WTC11 (cell line): ENCODE results near the gene YAP1. TPM values are rescaled to one million over a fixed set of nuclear protein-coding genes. Genes with fewer than 3 reads are reported as not detected.

Experiments used
- ATAC-seq: fragments of 200-7000 bp; cut with Tn5 transposase; 2 replicates; pipeline ENCODE4 v1.10.0; 2021; ENCODE audit warnings: mild to moderate bottlenecking, moderate library complexity
- CTCF ChIA-PET: fragments of 300-600 bp; sonication (Branson Sonifier 250); formaldehyde crosslinking; loops from one replicate; lab custom pipeline; 2021; ENCODE audit warnings: antibody characterized with exemption; lab: Charles Lee
- POLR2A ChIA-PET: fragments of 350-600 bp; sonication (Branson Sonifier 250); formaldehyde crosslinking; loops from one replicate; lab custom pipeline; 2021; ENCODE audit warnings: antibody characterized with exemption; lab: Charles Lee
- DNase-seq: peaks from one replicate; pipeline ENCODE4 v3.0.0; 2021; ENCODE audit warnings: low spot score
- H3K27ac Mint-ChIP-seq: 2 replicates; pipeline ENCODE4 v1.8.0; 2021; ENCODE audit warnings: mixed read lengths
- H3K27me3 Mint-ChIP-seq: 2 replicates; pipeline ENCODE4 v1.8.0; 2021; ENCODE audit warnings: low read depth, mild to moderate bottlenecking, moderate library complexity, mixed read lengths
- H3K36me3 Mint-ChIP-seq: 2 replicates; pipeline ENCODE4 v1.8.0; 2021; ENCODE audit warnings: mixed read lengths
- H3K4me1 Mint-ChIP-seq: 2 replicates; pipeline ENCODE4 v1.8.0; 2022; ENCODE audit warnings: mixed read lengths
- H3K4me3 Mint-ChIP-seq: 2 replicates; pipeline ENCODE4 v1.8.0; 2021; ENCODE audit warnings: mild to moderate bottlenecking, moderate library complexity, mixed read lengths
- H3K9me3 Mint-ChIP-seq: 2 replicates; pipeline ENCODE4 v1.8.0; 2021; ENCODE audit warnings: mixed read lengths
- CREB1 ChIP-seq: sonication (generic); formaldehyde crosslinking; IDR thresholded peaks from 2 replicates; pipeline ENCODE4 v1.8.0; 2023; ENCODE audit warnings: mild to moderate bottlenecking, missing genetic modification reagents
- CTCF ChIP-seq: fragments of 200-600 bp; IDR thresholded peaks from 2 replicates; pipeline ENCODE4 v1.8.0; 2022; ENCODE audit warnings: antibody characterized with exemption
- FOXJ3 ChIP-seq: sonication (generic); formaldehyde crosslinking; IDR thresholded peaks from 2 replicates; pipeline ENCODE4 v1.9.0; 2021; ENCODE audit warnings: missing genetic modification reagents, mild to moderate bottlenecking, borderline replicate concordance
- FOXP4 ChIP-seq: sonication (generic); formaldehyde crosslinking; IDR thresholded peaks from 2 replicates; pipeline ENCODE4 v1.8.0; 2022; ENCODE audit warnings: mild to moderate bottlenecking, missing genetic modification reagents
- KAT7 ChIP-seq: sonication (generic); formaldehyde crosslinking; IDR thresholded peaks from 2 replicates; pipeline ENCODE4 v1.8.1; 2023; ENCODE audit warnings: missing genetic modification reagents, mild to moderate bottlenecking, borderline replicate concordance
- NR1H2 ChIP-seq: sonication (generic); formaldehyde crosslinking; IDR thresholded peaks from 2 replicates; pipeline ENCODE4 v1.9.0; 2021; ENCODE audit warnings: mild to moderate bottlenecking, moderate library complexity, missing genetic modification reagents
- PREB ChIP-seq: sonication (generic); formaldehyde crosslinking; IDR thresholded peaks from 2 replicates; pipeline ENCODE4 v1.8.1; 2022; ENCODE audit warnings: mild to moderate bottlenecking, missing genetic modification reagents, moderate library complexity, borderline replicate concordance
- RORB ChIP-seq: fragments of 250-450 bp; sonication (Bioruptor Pico); IDR thresholded peaks from 2 replicates; pipeline ENCODE4 v1.9.0; 2021; ENCODE audit warnings: mild to moderate bottlenecking
- TP53 ChIP-seq: sonication (generic); formaldehyde crosslinking; IDR thresholded peaks from 2 replicates; pipeline ENCODE4 v1.8.1; 2023; ENCODE audit warnings: mild to moderate bottlenecking, missing genetic modification reagents
- USF1 ChIP-seq: sonication (generic); formaldehyde crosslinking; IDR thresholded peaks from 2 replicates; pipeline ENCODE4 v1.8.0; 2022; ENCODE audit warnings: mild to moderate bottlenecking, missing genetic modification reagents
- ZMAT4 ChIP-seq: fragments of 250-450 bp; sonication (Bioruptor Pico); IDR thresholded peaks from 2 replicates; pipeline ENCODE4 v1.9.0; 2021; ENCODE audit warnings: mild to moderate bottlenecking
- ZNF138 ChIP-seq: sonication (generic); formaldehyde crosslinking; conservative IDR thresholded peaks from 2 replicates; pipeline ENCODE4 v1.8.1; 2022; ENCODE audit warnings: mild to moderate bottlenecking, moderate library complexity, missing genetic modification reagents
- ZNF416 ChIP-seq: fragments of 250-450 bp; sonication (Bioruptor Pico); IDR thresholded peaks from 2 replicates; pipeline ENCODE4 v1.9.0; 2021; ENCODE audit warnings: mild to moderate bottlenecking, inconsistent platforms
- ZNF423 ChIP-seq: fragments of 250-450 bp; sonication (Bioruptor Pico); IDR thresholded peaks from 2 replicates; pipeline ENCODE4 v2.1.2; 2022; ENCODE audit warnings: mild to moderate bottlenecking, moderate library complexity
- total RNA-seq: library from RNA; stranded (reverse); gene quantifications from 3 replicates; pipeline ENCODE4 v1.2.3, GENCODE V29; 2021

YAP1 gene
- total RNA-seq, 1 experiment from 2014 or later, result 88.7 TPM

GRCh38 chr11:102135256-102135655 lies 25.0 kb downstream of the YAP1 start (continued):
- no peak for TF ChIP-seq CTCF
- no peak for TF ChIP-seq FOXP4 (CRISPR knock-in tag)
- no peak for TF ChIP-seq USF1 (CRISPR knock-in tag)
- no peak for TF ChIP-seq KAT7 (CRISPR knock-in tag)
- no peak for TF ChIP-seq TP53 (CRISPR knock-in tag)

- CTCF ChIA-PET, result interaction anchor here (0.6 kb wide), 1 partner anchor 224 kb away, joined by 3 read pairs; the partner anchor contains the start of gene CEP126
- no peak for TF ChIP-seq RORB (CRISPR knock-in tag)
- TF ChIP-seq, all 79 proteins: peak for 0
- ATAC-seq, result no peak
- Mint-ChIP-seq H3K4me3 (no peak overlapping the region), H3K27ac (peak overlapping the region; percentile 68), H3K27me3 (no peaks in the 10 kb centered on the region), H3K9me3 (no peaks in the 10 kb centered on the region), H3K4me1 (peaks cover 45% of the 10 kb centered on the region), H3K36me3 (peaks cover 6% of the 10 kb centered on the region)
- DNase-seq, result no peak
- POLR2A ChIA-PET, result no interaction called here
Measured at GRCh38 chr11:102138223-102138622, 28.0 kb downstream of the YAP1 start.

- ATAC-seq (no peak), DNase-seq (no peak)
- POLR2A ChIA-PET, result interaction anchor here (0.6 kb wide), 1 partner anchor 11 kb away, joined by 10 read pairs; no protein-coding TSS in a partner anchor
- TF ChIP-seq TP53 (CRISPR knock-in tag), result no peak
- TF ChIP-seq FOXJ3 (CRISPR knock-in tag), result no peak
- TF ChIP-seq KAT7 (CRISPR knock-in tag), result no peak
- TF ChIP-seq CREB1, result no peak
- no peak for TF ChIP-seq ZNF423 (CRISPR knock-in tag)
- TF ChIP-seq ZNF416 (CRISPR knock-in tag), result no peak
- no peak for TF ChIP-seq ZMAT4
- TF ChIP-seq PREB (CRISPR knock-in tag), result no peak
- TF ChIP-seq ZNF138 (CRISPR knock-in tag), result no peak
- Mint-ChIP-seq H3K36me3 (peaks cover 6% of the 10 kb centered on the region), H3K4me3 (no peak overlapping the region; the same call in 1 of the 2 replicates), H3K9me3 (no peaks in the 10 kb centered on the region), H3K27ac (peak overlapping the region; percentile 68), H3K4me1 (peaks cover 46% of the 10 kb centered on the region), H3K27me3 (no peaks in the 10 kb centered on the region)
- CTCF ChIA-PET, result interaction anchor here (1.2 kb wide), 1 partner anchor 115 kb away, joined by 4 read pairs; no protein-coding TSS in a partner anchor
Measured at GRCh38 chr11:102138670-102139069, 28.4 kb downstream of the YAP1 start.

- H3K4me3 Mint-ChIP-seq, result no peak overlapping the region; the same call in 1 of the 2 replicates
- TF ChIP-seq NR1H2 (CRISPR knock-in tag), result no peak
- H3K9me3 Mint-ChIP-seq, result no peaks in the 10 kb centered on the region
- peak; percentile 56 for ATAC-seq
- POLR2A ChIA-PET, result interaction anchor here (0.6 kb wide), 1 partner anchor 11 kb away, joined by 10 read pairs; no protein-coding TSS in a partner anchor
- H3K27ac Mint-ChIP-seq, result peak overlapping the region; percentile 45
- peaks cover 6% of the 10 kb centered on the region for H3K36me3 Mint-ChIP-seq
- CTCF ChIA-PET, result interaction anchor here (0.6 to 1.2 kb wide), 3 partner anchors 95 to 203 kb away, joined by 3 to 4 read pairs (median 4); no protein-coding TSS in a partner anchor
- H3K4me1 Mint-ChIP-seq, result peaks cover 49% of the 10 kb centered on the region
- no peak for DNase-seq
- H3K27me3 Mint-ChIP-seq, result no peaks in the 10 kb centered on the region
Measured at GRCh38 chr11:102139081-102139498, 28.8 kb downstream of the YAP1 start.
